HEK293 (cell line): ENCODE data around the gene SLC22A13.

Experiments
- CTCF ChIA-PET: fragments of 350-600 bp; formaldehyde crosslinking; extraction: SDS; loops from one replicate; lab custom pipeline; 2021; ENCODE audit warnings: antibody characterized with exemption; lab: Yijun Ruan, JAX
- POLR2A ChIA-PET: fragments of 300-600 bp; formaldehyde crosslinking; extraction: SDS; loops from one replicate; lab custom pipeline; 2020; ENCODE audit warnings: antibody characterized with exemption, inconsistent platforms; lab: Yijun Ruan, JAX
- H3K27ac ChIP-seq: fragments of 200-500 bp; sonication (Bioruptor generic); 2 replicates; pipeline ENCODE4 v1.5.1; 2014; ENCODE audit warnings: low read depth, low read length, control low read depth, inconsistent platforms; ENCODE audit errors: extremely low read depth
- H3K36me3 ChIP-seq, 2 experiments: fragments of 200-500 bp in 1 of 2; sonication (Bioruptor generic) in 1 of 2; 1 replicate in 1 of 2; 2 replicates in 1 of 2; pipeline ENCODE4 v1.5.1; 2014 to 2017; ENCODE audit warnings: inconsistent platforms in 2 of 2, low read length in 2 of 2; ENCODE audit not compliant: control insufficient read depth in 2 of 2, insufficient read depth in 1 of 2
- H3K4me1 ChIP-seq: fragments of 200-500 bp; sonication (Bioruptor generic); 2 replicates; pipeline ENCODE4 v1.5.1; 2014; ENCODE audit warnings: mild to moderate bottlenecking, low read length, inconsistent platforms; ENCODE audit not compliant: control insufficient read depth, insufficient read depth
- H3K4me3 ChIP-seq: 2 replicates; pipeline ENCODE4 v1.5.1; 2011; ENCODE audit warnings: low read depth, mild to moderate bottlenecking, control low read depth, low read length, moderate library complexity
- H3K9me3 ChIP-seq: fragments of 200-500 bp; sonication (Bioruptor generic); 2 replicates; pipeline ENCODE4 v1.5.1; 2014; ENCODE audit warnings: low read depth, low read length, inconsistent platforms; ENCODE audit not compliant: control insufficient read depth, insufficient read depth
- ELK4 ChIP-seq: IDR thresholded peaks from 2 replicates; pipeline ENCODE4 v1.6.1; 2011; ENCODE audit warnings: mild to moderate bottlenecking, low read depth, low read length, borderline replicate concordance
- FEZF1 ChIP-seq: fragments of 450-650 bp; formaldehyde crosslinking; IDR thresholded peaks from 2 replicates; pipeline ENCODE4 v1.5.1; 2016; ENCODE audit warnings: missing biosample characterization, missing genetic modification characterization
- INSM2 ChIP-seq: fragments of 450-650 bp; formaldehyde crosslinking; IDR thresholded peaks from 2 replicates; pipeline ENCODE4 v1.5.1; 2016; ENCODE audit warnings: missing biosample characterization, missing genetic modification characterization
- REPIN1 ChIP-seq: fragments of 450-650 bp; formaldehyde crosslinking; IDR thresholded peaks from 2 replicates; pipeline ENCODE4 v1.5.1; 2017; ENCODE audit warnings: missing biosample characterization, missing genetic modification characterization, low read depth
- REST ChIP-seq: fragments of 450-650 bp; formaldehyde crosslinking; IDR thresholded peaks from 2 replicates; pipeline ENCODE4 v1.5.1; 2016; ENCODE audit warnings: missing biosample characterization, missing genetic modification characterization
- SCRT2 ChIP-seq: fragments of 450-650 bp; formaldehyde crosslinking; IDR thresholded peaks from 2 replicates; pipeline ENCODE4 v1.5.1; 2016; ENCODE audit warnings: missing biosample characterization, missing genetic modification characterization
- SETDB1 ChIP-seq: IDR thresholded peaks from one replicate; pipeline ENCODE4 v1.6.1; 2017; ENCODE audit warnings: mild to moderate bottlenecking, low read length, moderate library complexity, mixed read lengths; ENCODE audit not compliant: insufficient read length
- WT1 ChIP-seq: fragments of 450-650 bp; formaldehyde crosslinking; IDR thresholded peaks from 2 replicates; pipeline ENCODE4 v1.5.1; 2016; ENCODE audit warnings: missing biosample characterization, missing genetic modification characterization
- ZBTB10 ChIP-seq: fragments of 450-650 bp; formaldehyde crosslinking; IDR thresholded peaks from 2 replicates; pipeline ENCODE4 v1.5.1; 2016; ENCODE audit warnings: missing biosample characterization, missing genetic modification characterization
- ZBTB26 ChIP-seq: fragments of 450-650 bp; formaldehyde crosslinking; optimal IDR thresholded peaks from 2 replicates; pipeline ENCODE3; 2016; ENCODE audit warnings: missing biosample characterization, mild to moderate bottlenecking, missing genetic modification characterization
- ZNF302 ChIP-seq: fragments of 450-650 bp; formaldehyde crosslinking; IDR thresholded peaks from 2 replicates; pipeline ENCODE4 v1.5.1; 2016; ENCODE audit warnings: missing biosample characterization, missing genetic modification characterization, low read depth
- ZNF324 ChIP-seq: fragments of 450-650 bp; formaldehyde crosslinking; IDR thresholded peaks from 2 replicates; pipeline ENCODE4 v1.5.1; 2016; ENCODE audit warnings: missing biosample characterization, missing genetic modification characterization
- ZNF366 ChIP-seq: fragments of 450-650 bp; formaldehyde crosslinking; conservative IDR thresholded peaks from 2 replicates; pipeline ENCODE4 v1.5.1; 2016; ENCODE audit warnings: missing biosample characterization, missing genetic modification characterization
- ZNF610 ChIP-seq: fragments of 450-650 bp; formaldehyde crosslinking; IDR thresholded peaks from 2 replicates; pipeline ENCODE4 v1.5.1; 2016; ENCODE audit warnings: missing biosample characterization, missing genetic modification characterization, borderline replicate concordance
- ZNF670 ChIP-seq: fragments of 450-650 bp; formaldehyde crosslinking; IDR thresholded peaks from 2 replicates; pipeline ENCODE4 v1.5.1; 2016; ENCODE audit warnings: missing biosample characterization, missing genetic modification characterization, low read depth

SLC22A13 gene

GRCh38 chr3:38222032-38222634 lies 43.5 kb upstream of the SLC22A13 start (continued):
- TF ChIP-seq SETDB1 (no peak), ZNF302 (no peak), ELK4 (no peak), ZNF610 (tag by site-specific recombination) (no peak), INSM2 (tag by site-specific recombination) (no peak), ZBTB26 (tag by site-specific recombination) (no peak), ZNF366 (tag by site-specific recombination) (no peak), FEZF1 (no peak)
- TF ChIP-seq, all 188 proteins: peak for 0

- CTCF ChIA-PET = interaction anchor here (0.6 kb wide), 1 partner anchor 57 kb away, joined by 3 read pairs; no protein-coding TSS in a partner anchor
- Histone ChIP-seq H3K9me3 (no peaks in the 10 kb centered on the region), H3K36me3 (peaks cover 3 to 51% of the 10 kb centered on the region in 2 experiments), H3K27ac (no peak overlapping the region), H3K4me1 (no peaks in the 10 kb centered on the region)
- TF ChIP-seq ZNF670 (tag by site-specific recombination) = no peak
- no peak for TF ChIP-seq SCRT2 (tag by site-specific recombination)
- TF ChIP-seq WT1 (tag by site-specific recombination) = no peak
- TF ChIP-seq, all 188 proteins: peak for 0
- POLR2A ChIA-PET = no interaction called here
- no peak overlapping the region for H3K4me3 ChIP-seq
Observed at GRCh38 chr3:38224357-38224756, 41.3 kb upstream of the SLC22A13 start.

- Histone ChIP-seq H3K9me3 (no peaks in the 10 kb centered on the region), H3K4me3 (no peak overlapping the region), H3K4me1 (no peaks in the 10 kb centered on the region), H3K36me3 (peaks cover 3 to 63% of the 10 kb centered on the region in 2 experiments)
- TF ChIP-seq ZNF324 (tag by site-specific recombination) (no peak), ZBTB10 (tag by site-specific recombination) (no peak), REST (no peak), REPIN1 (tag by site-specific recombination) (no peak)
- TF ChIP-seq, all 188 proteins: peak for 0
- CTCF ChIA-PET = no interaction called here
- H3K27ac ChIP-seq = no peak overlapping the region
- POLR2A ChIA-PET = no interaction called here
Observed at GRCh38 chr3:38226273-38226672, 39.3 kb upstream of the SLC22A13 start.
